Right cardiac atrium (tissue), 5 donors: ENCODE measurements around the gene GLIS1. TPM values are rescaled to one million over a fixed set of nuclear protein-coding genes. Genes with fewer than 3 reads are reported as not detected.

ENCODE experiments used
- ATAC-seq, 2 donors: fragments of 200-7000 bp; cut with Tn5 transposase; one replicate each; pipeline versions ENCODE4 v1.8.0 to v1.9.1; 2020; ENCODE audit warnings: moderate library complexity in 2 of 2, mild to moderate bottlenecking in 1 of 2
- DNase-seq, 3 donors: peaks; one replicate each; pipeline ENCODE4 v3.0.0-alpha.2; 2020
- H3K27ac ChIP-seq: one replicate; pipeline ENCODE4 v1.5.1; 2013; ENCODE audit warnings: mild to moderate bottlenecking, low read length, control low read depth, moderate library complexity
- H3K27me3 ChIP-seq: one replicate; pipeline ENCODE4 v1.6.1; 2013; ENCODE audit not compliant: control insufficient read depth, insufficient read depth
- H3K4me1 ChIP-seq: one replicate; pipeline ENCODE4 v1.6.1; 2013; ENCODE audit warnings: low read length; ENCODE audit not compliant: control insufficient read depth, insufficient read depth
- H3K4me3 ChIP-seq: one replicate; pipeline ENCODE4 v1.5.1; 2013; ENCODE audit warnings: low read length, control low read depth
- H3K9me3 ChIP-seq: one replicate; pipeline ENCODE4 v1.6.1; 2013; ENCODE audit warnings: low read length; ENCODE audit not compliant: control insufficient read depth
- WGBS: extraction: QIAGEN DNeasy Blood & Tissue Kit; methylation state at CpG from one replicate; pipeline ENCODE4 v1.1.7; 2013; 5-methylcytosine and 5-hydroxymethylcytosine counted together
- intact Hi-C, 4 donors: fragments of 100-400 bp; cut with DNase I; formaldehyde crosslinking; loops; one replicate each; pipeline versions ENCODE4 v1.11.0 to v1.14.0; 2022 to 2023
- polyA plus RNA-seq: library from polyadenylated mRNA; stranded (reverse); fragments of 200-250 nt; gene quantifications from one replicate; pipeline ENCODE4 v1.2.3, GENCODE V29; 2013
- total RNA-seq, 4 donors: library from RNA; stranded (reverse); fragmentation: NEBNext Ultra II Directional; extraction: Animal tissue kit (Norgen Biotek cat#: 25700); gene quantifications; one replicate each; pipeline ENCODE4 v1.2.1, GENCODE V29; 2021
- donor health status: healthy with polysubstance abuse.
- donor health status: DM: no; HTN: yes; CAD: no.
- donor health status: DM: no; HTN: no; CAD: no.
- donor health status: DM: no; HTN: yes; CAD: no; lungs with severe emphysema.
- donor health status: DM: yes; HTN: yes; CAD: no.

GLIS1 gene
- total and polyA plus RNA-seq, 5 donors: 0.14 to 0.37 (median 0.35) TPM

DNA sequence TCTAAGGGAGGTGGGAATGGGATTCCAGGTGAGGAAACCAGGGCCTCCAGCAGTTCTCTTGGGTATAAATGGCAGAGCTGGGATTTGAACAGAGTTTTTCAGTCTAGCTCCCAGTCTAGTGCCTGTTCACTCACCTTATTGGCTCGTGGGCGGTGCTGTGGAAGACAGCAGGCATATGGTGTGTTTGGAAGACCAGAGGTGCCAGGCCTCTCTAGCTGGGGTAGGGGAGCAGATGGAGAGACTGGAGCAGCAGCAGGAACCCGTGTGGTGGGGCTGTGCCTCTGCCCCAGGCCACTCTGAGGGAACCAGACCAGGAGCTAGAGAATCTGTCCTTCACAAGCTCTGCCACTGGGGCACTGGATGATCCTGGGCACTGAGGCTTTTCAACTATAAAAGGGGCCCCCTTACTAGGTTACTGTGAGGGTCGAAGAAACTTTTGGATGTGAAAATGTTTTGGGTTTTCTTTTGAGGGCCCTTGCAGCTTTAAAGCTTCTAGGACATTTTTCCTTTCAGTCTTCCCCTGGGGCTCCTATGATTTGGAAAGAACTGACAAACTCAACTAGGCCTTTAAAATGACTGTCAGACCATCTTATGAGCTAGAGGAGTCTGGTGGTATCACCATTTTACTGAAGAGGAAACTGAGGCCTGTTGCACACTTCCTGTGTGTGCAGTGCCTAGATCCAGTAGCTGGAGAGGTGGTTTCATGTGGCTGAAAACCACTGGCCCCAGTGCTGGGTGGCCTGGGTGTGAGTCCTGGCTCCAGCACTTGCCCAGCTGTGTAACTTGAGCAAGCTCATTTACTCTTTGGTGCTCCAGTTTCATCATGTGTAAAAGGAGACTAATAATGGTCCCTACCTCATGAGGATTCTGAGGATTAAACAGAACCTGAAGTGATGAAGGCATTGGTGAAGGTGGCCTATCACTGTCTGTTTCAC is 273.7 kb downstream of the GLIS1 start:
- 56% methylated on average over 4 of the region's 4 CpGs for WGBS
- intact Hi-C loops: no loop called here

DNA sequence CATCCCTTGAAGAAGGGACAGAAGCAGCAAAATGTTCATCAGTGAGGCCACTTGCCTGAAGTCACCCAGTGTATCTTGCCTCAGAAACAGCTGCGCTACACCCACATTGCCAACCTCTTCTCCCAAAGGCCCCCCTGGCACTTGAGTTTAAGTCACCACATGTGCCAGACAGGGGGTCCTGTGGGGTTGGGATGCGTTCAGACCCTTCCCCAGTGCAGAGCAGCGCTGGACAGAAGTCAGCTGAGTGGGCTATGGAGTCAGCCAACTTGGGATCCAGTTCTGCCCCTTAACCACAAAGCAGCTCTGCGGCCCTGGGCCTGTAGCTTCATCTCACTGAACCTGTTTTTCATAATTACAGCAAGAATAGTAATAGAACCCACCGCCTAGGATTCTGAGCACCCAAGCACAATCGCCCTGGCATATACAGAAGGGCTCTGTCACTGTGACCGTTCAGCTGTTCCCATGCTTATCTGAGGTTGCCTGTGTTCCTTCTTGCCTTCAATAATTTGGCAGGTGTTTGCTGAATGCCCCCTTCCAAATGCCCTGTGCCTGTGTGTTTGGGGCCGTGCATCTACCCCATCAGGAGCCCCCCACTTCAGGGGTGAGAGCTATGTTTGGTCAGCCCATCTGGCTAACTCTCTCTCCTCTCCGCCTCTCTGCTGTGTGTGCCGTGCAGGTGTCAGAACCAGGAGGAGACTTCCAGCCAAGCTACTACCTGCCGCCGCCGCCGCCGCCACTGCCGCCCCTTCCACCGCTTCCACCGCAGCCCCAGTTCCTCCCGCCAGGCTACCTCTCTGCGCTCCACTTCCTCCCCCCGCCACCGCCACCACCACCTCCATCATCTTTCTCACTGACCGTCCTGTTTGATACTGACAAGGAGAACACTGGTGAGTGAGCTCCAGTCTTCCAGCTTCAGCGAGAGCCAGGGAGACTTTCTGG is 274.7 kb downstream of the GLIS1 start:
- H3K4me1 ChIP-seq: no peaks in the 10 kb centered on the region
- DNase-seq: no peak
- no peaks in the 10 kb centered on the region for H3K27me3 ChIP-seq
- no peaks in the 10 kb centered on the region for H3K9me3 ChIP-seq
- intact Hi-C loops: no loop called here
- H3K4me3 ChIP-seq: no peak overlapping the region
- WGBS: 83% methylated on average over 24 of the region's 24 CpGs
- no peak overlapping the region for H3K27ac ChIP-seq
- ATAC-seq: no peak

More for the DNA sequence above, 273.7 kb downstream of the GLIS1 start:
- H3K9me3 ChIP-seq: no peaks in the 10 kb centered on the region
- H3K27me3 ChIP-seq: no peaks in the 10 kb centered on the region
- no peaks in the 10 kb centered on the region for H3K4me1 ChIP-seq
- ATAC-seq (no peak), DNase-seq (no peak)
- no peak overlapping the region for H3K4me3 ChIP-seq
- H3K27ac ChIP-seq: no peak overlapping the region

DNA sequence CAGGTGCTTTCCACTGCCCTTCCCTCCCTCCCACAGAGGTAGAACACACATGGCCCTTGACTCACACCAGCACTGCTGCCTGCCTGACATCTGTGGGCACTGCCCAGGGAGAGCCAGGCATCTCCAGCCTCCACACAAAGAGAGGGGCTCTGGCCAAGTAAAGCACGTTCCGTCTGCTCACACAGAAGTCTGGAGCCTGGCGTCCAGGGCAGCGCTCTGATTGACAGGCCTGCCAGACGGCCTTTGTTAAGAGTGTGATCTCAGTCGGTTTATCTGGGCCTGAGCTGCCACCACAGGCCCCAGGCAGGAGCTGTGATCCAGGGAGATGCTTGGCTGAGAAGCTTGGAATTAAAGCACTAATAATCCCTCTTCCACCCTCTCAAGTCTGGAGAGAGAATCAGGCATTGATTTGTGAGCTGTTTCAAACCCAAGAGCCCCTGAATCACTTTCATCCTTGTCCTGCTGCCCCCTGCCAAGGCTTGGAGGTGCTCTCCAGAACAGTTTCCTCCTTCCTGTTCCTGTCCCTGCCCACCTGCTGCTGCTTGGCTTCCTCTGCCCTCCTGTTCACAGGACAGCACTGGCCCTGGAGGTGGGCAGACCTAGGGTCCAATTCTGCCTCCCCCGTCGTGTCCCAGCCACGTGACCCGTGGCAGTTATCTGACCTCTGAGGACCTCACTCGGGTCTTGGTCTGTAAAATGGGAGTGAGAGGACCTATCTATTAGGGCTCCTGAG is 276.0 kb downstream of the GLIS1 start:
- no peak overlapping the region for H3K27ac ChIP-seq
- intact Hi-C loops: no loop called here
- no peaks in the 10 kb centered on the region for H3K9me3 ChIP-seq
- 53% methylated on average over 11 of the region's 11 CpGs for WGBS
- no peaks in the 10 kb centered on the region for H3K27me3 ChIP-seq
- no peaks in the 10 kb centered on the region for H3K4me1 ChIP-seq
- H3K4me3 ChIP-seq: no peak overlapping the region
- no peak for DNase-seq
- ATAC-seq: peak in 1 of 2 donors; percentile 23

DNA sequence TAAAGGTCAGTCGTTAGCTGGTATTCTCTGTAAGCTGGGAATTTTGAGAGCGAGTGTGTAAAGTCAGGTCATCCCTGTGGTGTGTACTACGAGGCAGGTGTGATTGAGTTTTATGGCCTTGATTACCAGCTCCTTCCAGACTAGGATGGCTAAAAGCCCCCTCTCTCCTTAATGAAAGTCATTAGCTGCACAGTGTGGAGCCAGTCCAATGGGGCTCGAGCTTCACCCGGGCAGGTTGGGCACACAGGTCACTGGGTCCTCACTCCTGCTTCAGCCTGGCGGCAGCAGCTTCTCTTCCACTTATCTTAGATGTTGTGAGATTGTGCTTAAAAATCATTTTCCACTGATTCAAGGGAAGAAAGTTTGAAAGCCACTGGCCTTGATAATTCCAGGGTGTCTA is 276.8 kb downstream of the GLIS1 start:
- no peak overlapping the region for H3K4me3 ChIP-seq
- intact Hi-C loops: no loop called here
- H3K27ac ChIP-seq: no peak overlapping the region
- no peak for ATAC-seq
- no peaks in the 10 kb centered on the region for H3K27me3 ChIP-seq
- WGBS: 87% methylated on average over 6 of the region's 6 CpGs
- no peak for DNase-seq
- no peaks in the 10 kb centered on the region for H3K4me1 ChIP-seq
- no peaks in the 10 kb centered on the region for H3K9me3 ChIP-seq

DNA sequence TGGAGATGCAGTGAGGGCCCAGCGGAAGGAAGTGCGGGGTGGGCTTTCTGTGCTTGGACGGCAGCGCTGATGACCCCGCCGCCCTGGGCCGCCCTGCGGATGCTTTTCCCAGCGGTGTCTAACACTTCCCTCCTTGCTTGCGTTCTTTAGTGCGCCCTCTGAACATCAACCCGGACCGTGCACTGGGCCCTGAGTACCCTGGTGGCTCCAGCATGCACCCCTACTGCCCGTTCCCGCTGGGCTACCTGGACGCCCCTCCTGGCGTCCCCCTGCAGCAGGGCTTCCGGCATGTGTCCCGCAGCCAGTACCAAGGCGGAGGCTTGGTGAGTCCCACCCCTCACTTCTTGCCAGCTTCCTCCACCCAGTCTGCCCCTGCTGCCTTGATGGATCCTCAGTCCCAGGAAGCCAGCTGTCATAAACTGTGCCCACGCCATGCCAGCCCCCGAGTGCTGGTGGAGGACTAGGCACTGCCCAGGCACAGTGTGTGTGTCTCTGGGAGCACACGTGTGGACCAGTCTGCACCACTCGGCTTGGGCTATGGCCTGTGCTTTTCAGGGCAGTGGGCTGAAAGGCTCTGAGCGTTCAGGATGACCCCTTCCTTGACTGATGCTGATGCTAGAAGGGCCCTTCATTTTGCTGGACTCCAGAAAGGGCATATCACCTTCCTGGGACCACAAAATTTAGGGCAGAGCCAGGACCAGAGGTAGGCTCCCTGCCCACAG is 277.5 kb downstream of the GLIS1 start:
- WGBS: 86% methylated on average over 25 of the region's 25 CpGs
- no peak overlapping the region for H3K27ac ChIP-seq
- no peak for ATAC-seq

DNA sequence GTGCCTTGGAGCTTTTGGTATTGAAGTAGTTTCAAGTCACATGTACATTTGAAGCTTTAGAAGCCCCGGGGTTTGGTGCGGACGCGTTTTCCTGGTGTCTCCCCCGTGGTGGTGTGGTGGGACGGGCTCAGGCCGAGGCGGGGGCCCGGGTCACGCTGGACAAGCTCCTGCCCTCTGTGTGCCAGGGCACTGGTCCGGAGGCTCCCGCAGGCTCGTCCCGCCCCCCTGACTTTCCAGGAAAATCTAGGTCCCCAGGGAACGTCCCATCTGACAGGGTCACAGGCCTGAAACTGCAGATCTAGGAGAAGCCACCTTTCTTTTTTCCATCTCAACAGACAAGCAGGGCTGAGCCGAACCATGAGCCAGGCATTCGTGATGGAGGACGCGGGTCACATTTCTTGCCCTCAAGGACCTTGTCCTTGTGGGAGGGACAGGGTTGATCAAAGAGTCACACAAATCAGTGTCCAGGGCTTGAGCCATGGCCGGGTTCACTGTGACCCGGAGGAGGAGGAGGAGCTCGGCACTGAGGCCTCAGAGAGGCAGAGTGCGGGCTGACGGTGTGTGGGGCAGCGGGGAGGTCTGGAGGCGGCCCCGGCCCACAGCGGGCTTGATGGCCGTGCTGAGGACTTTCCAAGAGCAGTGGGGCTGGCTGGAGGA is 278.2 kb downstream of the GLIS1 start:
- no peak for ATAC-seq
- intact Hi-C loops: no loop called here
- Histone ChIP-seq H3K9me3 (no peaks in the 10 kb centered on the region), H3K4me1 (no peaks in the 10 kb centered on the region), H3K27ac (no peak overlapping the region), H3K4me3 (no peak overlapping the region), H3K27me3 (no peaks in the 10 kb centered on the region)
- 85% methylated on average over 29 of the region's 29 CpGs for WGBS
- no peak for DNase-seq

More for the DNA sequence above, 277.5 kb downstream of the GLIS1 start:
- no peak for DNase-seq
- Histone ChIP-seq H3K27me3 (no peaks in the 10 kb centered on the region), H3K9me3 (no peaks in the 10 kb centered on the region), H3K4me1 (no peaks in the 10 kb centered on the region), H3K4me3 (no peak overlapping the region)
- intact Hi-C loops: no loop called here

DNA sequence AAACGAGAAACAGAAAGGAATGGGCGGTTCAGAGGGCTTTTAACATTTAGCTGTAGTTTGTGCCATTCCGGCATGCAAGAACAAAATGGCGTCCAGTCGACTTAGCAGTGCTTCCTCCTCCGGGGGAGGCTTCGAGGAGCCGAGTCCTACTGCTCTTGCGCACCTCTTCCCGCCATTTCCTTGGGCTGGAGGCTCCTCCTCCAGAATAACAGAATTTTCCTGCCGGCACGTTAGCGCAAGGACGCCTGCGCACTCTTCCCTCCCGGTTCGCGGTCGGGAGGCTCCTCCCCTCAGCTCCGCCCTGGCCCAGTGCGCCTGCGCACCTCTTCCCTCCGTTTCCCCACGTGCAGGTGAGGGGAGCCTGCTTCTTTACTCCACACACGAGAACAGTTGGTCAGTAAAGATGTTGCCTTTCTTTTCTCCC is 278.7 kb downstream of the GLIS1 start:
- Histone ChIP-seq H3K27ac (no peak overlapping the region), H3K4me3 (no peak overlapping the region), H3K9me3 (no peaks in the 10 kb centered on the region), H3K4me1 (no peaks in the 10 kb centered on the region), H3K27me3 (no peaks in the 10 kb centered on the region)
- WGBS: 93% methylated on average over 25 of the region's 25 CpGs
- intact Hi-C loops: no loop called here
- DNase-seq (no peak), ATAC-seq (no peak)

DNA sequence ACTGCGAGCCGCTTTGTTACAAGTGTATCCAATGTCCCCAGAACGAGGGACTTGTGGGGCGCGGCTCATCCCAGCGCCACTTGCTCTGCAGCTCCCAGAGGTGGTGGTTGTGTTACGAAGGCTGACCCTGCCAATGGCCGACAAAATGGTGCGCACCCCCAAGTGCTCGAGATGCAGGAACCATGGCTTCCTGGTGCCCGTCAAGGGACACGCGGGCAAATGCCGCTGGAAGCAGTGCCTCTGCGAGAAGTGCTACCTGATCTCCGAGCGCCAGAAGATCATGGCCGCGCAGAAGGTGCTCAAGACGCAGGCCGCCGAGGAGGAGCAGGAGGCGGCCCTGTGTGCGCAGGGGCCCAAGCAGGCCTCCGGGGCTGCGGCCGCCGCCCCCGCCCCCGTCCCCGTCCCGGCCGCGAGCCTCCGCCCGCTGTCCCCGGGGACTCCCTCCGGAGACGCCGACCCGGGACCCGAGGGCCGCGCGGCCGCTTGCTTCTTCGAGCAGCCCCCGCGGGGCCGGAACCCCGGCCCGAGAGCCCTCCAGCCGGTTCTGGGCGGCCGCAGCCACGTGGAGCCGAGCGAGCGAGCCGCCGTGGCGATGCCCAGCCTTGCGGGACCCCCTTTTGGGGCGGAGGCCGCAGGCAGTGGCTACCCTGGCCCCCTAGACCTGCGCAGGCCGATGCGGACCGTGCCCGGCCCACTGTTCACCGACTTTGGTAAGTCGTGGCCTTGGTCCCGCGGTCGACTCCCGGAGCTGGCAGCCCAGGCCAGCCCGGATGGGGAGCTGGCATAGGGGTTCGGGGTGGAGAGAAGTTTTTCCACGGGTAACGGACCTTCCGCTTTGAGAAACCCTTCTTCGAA is 279.4 kb downstream of the GLIS1 start, which contains the start of gene DMRTB1:
DMRTB1 (plus strand) TSS at position 79 of the 855 bp plus-strand sequence; CDS start at position 134, 55 bp downstream.
- Histone ChIP-seq H3K4me1 (no peaks in the 10 kb centered on the region), H3K4me3 (no peak within 1 kb of the TSS), H3K27me3 (no peaks in the 10 kb centered on the region), H3K9me3 (no peaks in the 10 kb centered on the region), H3K27ac (no peak within 1 kb of the TSS)
- ATAC-seq (no peak), DNase-seq (no peak)
- intact Hi-C loops: no loop called here
- WGBS: 86% methylated on average over 82 of the region's 82 CpGs

DNA sequence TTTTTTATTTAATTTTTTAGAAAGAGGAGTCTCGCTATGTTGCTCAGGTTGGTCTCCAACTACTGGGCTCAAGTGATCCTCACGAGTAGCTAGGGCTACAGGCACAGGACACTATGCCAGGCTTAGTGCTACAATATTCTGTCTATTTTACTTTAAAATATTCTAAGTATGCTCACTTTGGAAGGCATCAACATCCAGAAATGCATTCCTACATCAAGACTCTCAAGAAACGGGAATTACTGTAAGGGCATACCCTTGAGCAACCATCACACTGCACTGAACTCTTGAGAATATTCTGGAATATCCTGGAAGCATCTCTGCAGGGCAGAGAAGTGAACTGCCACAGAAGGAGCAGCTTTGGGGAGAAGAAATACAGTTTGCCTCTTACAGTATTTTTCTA is 280.3 kb downstream of the GLIS1 start:
- no peak for ATAC-seq

More for the DNA sequence above, 280.3 kb downstream of the GLIS1 start:
- no peaks in the 10 kb centered on the region for H3K27me3 ChIP-seq
- H3K4me3 ChIP-seq: no peak overlapping the region
- H3K9me3 ChIP-seq: no peaks in the 10 kb centered on the region
- 72% methylated on average over 3 of the region's 3 CpGs for WGBS
- intact Hi-C loops: no loop called here
- DNase-seq: no peak
- H3K4me1 ChIP-seq: no peaks in the 10 kb centered on the region
- no peak overlapping the region for H3K27ac ChIP-seq
